K562 (cell line): ENCODE measurements around the gene ATL1. TPM values are rescaled to one million over a fixed set of nuclear protein-coding genes. Genes with fewer than 3 reads are reported as not detected.

Source experiments
- ARHGAP35 ChIP-seq: fragments of 450-650 bp; IDR thresholded peaks from 2 replicates; pipeline ENCODE4 v1.6.1; 2018; ENCODE audit not compliant: partially characterized antibody
- CBX3 ChIP-seq, 2 experiments: IDR thresholded peaks; 1 replicate in 1 of 2; 2 replicates in 1 of 2; pipeline ENCODE4 v1.6.1; 2012; ENCODE audit warnings: inconsistent platforms in 2 of 2, low read length in 2 of 2, borderline replicate concordance in 1 of 2, control low read depth in 1 of 2
- CC2D1A ChIP-seq: fragments of 450-650 bp; IDR thresholded peaks from 2 replicates; pipeline ENCODE4 v1.6.1; 2017; ENCODE audit warnings: mild to moderate bottlenecking
- DPF2 ChIP-seq: fragments of 450-650 bp; IDR thresholded peaks from 2 replicates; pipeline ENCODE4 v1.6.1; 2016
- E2F3 ChIP-seq: fragments of 250-450 bp; sonication (Bioruptor Pico); IDR thresholded peaks from 2 replicates; pipeline ENCODE4 v1.4.0; 2020; ENCODE audit warnings: mild to moderate bottlenecking
- ELF1 ChIP-seq: fragments of 200-800 bp; sonication (Bioruptor generic); IDR thresholded peaks from 2 replicates; pipeline ENCODE4 v1.6.1; 2016; ENCODE audit warnings: missing genetic modification characterization, missing compliant biosample characterization
- FOS ChIP-seq: IDR thresholded peaks from 3 replicates; pipeline ENCODE4 v1.6.1; 2011; ENCODE audit not compliant: insufficient read length; ENCODE audit errors: extremely low read depth
- GATA2 ChIP-seq: sonication (generic); formaldehyde crosslinking; IDR thresholded peaks from 2 replicates; pipeline ENCODE4 v1.4.0; 2020; ENCODE audit warnings: mild to moderate bottlenecking, missing genetic modification reagents
- KLF16 ChIP-seq: IDR thresholded peaks from 2 replicates; pipeline ENCODE4 v1.6.1; 2016; ENCODE audit warnings: antibody characterized with exemption
- MCM2 ChIP-seq: fragments of 450-650 bp; IDR thresholded peaks from 2 replicates; pipeline ENCODE4 v1.6.1; 2017; ENCODE audit warnings: low read depth, mild to moderate bottlenecking
- MITF ChIP-seq: IDR thresholded peaks from 2 replicates; pipeline ENCODE4 v1.6.1; 2014; ENCODE audit warnings: antibody characterized with exemption
- MYNN ChIP-seq, 2 experiments: sonication (generic); formaldehyde crosslinking in 1 of 2; IDR thresholded peaks; 2 replicates each; pipeline versions ENCODE4 v1.5.0 to v1.6.1; 2016 to 2020; ENCODE audit warnings: antibody characterized with exemption in 1 of 2, missing genetic modification reagents in 1 of 2
- NCOA6 ChIP-seq: fragments of 450-650 bp; IDR thresholded peaks from 2 replicates; pipeline ENCODE4 v1.6.1; 2017; ENCODE audit warnings: mild to moderate bottlenecking
- NONO ChIP-seq, 2 experiments: fragments of 200-400 bp in 1 of 2; fragments of 450-650 bp in 1 of 2; formaldehyde crosslinking in 1 of 2; IDR thresholded peaks; 2 replicates each; pipeline ENCODE4 v1.6.1; 2017; ENCODE audit warnings: low read depth in 2 of 2, mild to moderate bottlenecking in 2 of 2, moderate library complexity in 2 of 2, low read length in 1 of 2
- PHB ChIP-seq: fragments of 250-450 bp; sonication (Bioruptor Pico); IDR thresholded peaks from 2 replicates; pipeline ENCODE4 v1.5.0; 2021
- RBM14 ChIP-seq: fragments of 200-400 bp; formaldehyde crosslinking; IDR thresholded peaks from 2 replicates; pipeline ENCODE4 v1.6.1; 2018; ENCODE audit warnings: low read depth, mild to moderate bottlenecking, low read length, moderate library complexity, borderline replicate concordance; ENCODE audit not compliant: insufficient read depth
- RBM25 ChIP-seq: fragments of 200-400 bp; formaldehyde crosslinking; IDR thresholded peaks from 2 replicates; pipeline ENCODE4 v1.6.1; 2018; ENCODE audit warnings: low read length, low read depth, moderate library complexity; ENCODE audit not compliant: severe bottlenecking
- RFX5 ChIP-seq: IDR thresholded peaks from 2 replicates; pipeline ENCODE4 v1.6.1; 2011; ENCODE audit warnings: low read depth, mild to moderate bottlenecking, improper control_type of control experiment, low read length
- SNAPC5 ChIP-seq: fragments of 250-450 bp; sonication (Bioruptor Pico); IDR thresholded peaks from 2 replicates; pipeline ENCODE4 v1.8.0; 2021; ENCODE audit warnings: moderate library complexity, mild to moderate bottlenecking, inconsistent platforms
- TFAM ChIP-seq: fragments of 250-450 bp; sonication (Bioruptor Pico); conservative IDR thresholded peaks from 2 replicates; pipeline ENCODE4 v1.5.0; 2021; ENCODE audit warnings: mild to moderate bottlenecking, moderate library complexity
- USF1 ChIP-seq: sonication (generic); formaldehyde crosslinking; IDR thresholded peaks from 2 replicates; pipeline ENCODE4 v1.9.0; 2022; ENCODE audit warnings: mild to moderate bottlenecking, missing genetic modification reagents
- ZNF277 ChIP-seq: fragments of 250-450 bp; sonication (Bioruptor Pico); IDR thresholded peaks from 2 replicates; pipeline ENCODE4 v1.8.0; 2022; ENCODE audit warnings: inconsistent platforms, mild to moderate bottlenecking, moderate library complexity, borderline replicate concordance
- ZNF316 ChIP-seq: fragments of 450-650 bp; IDR thresholded peaks from 2 replicates; pipeline ENCODE4 v1.6.1; 2016
- ZNF436 ChIP-seq: fragments of 250-450, 450-650 bp; sonication (Bioruptor Pico); formaldehyde crosslinking; IDR thresholded peaks from 2 replicates; pipeline ENCODE4 v1.7.0; 2020; ENCODE audit warnings: mild to moderate bottlenecking
- ZNF76 ChIP-seq: fragments of 250-450 bp; sonication (Bioruptor Pico); IDR thresholded peaks from 2 replicates; pipeline ENCODE4 v1.4.0; 2020; ENCODE audit warnings: mild to moderate bottlenecking, moderate library complexity, borderline replicate concordance
- polyA plus RNA-seq, 8 experiments: library from polyadenylated mRNA; depleted of rRNA in 4 of 8; stranded (reverse) in 5 of 8; unstranded in 3 of 8; fragments of >200 nt; fragmentation: Nextera tagmentation in 2 of 8; fragmentation: Illumina TruSeq in 1 of 8; extraction: Ambion mirVana in 2 of 8; extraction: Trizol in 1 of 8; gene quantifications; 2 replicates each; pipeline versions ENCODE4 v1.2.1 to v1.2.3, GENCODE V29; 2011 to 2014; ENCODE audit warnings: inconsistent platforms in 1 of 8, missing spikeins in 1 of 8
- total RNA-seq, 7 experiments: library from RNA; depleted of rRNA in 6 of 7; stranded (reverse); fragments of >200 nt in 6 of 7; fragmentation: Illumina TruSeq in 2 of 7; extraction: Trizol in 2 of 7; gene quantifications; 2 replicates each; pipeline versions ENCODE4 v1.2.1 to v1.2.3, GENCODE V29; 2011 to 2021; ENCODE audit warnings: low replicate concordance in 1 of 7

The ATL1 gene
- total and polyA plus RNA-seq, 9 of the 15 experiments (the other 6 are each of a cell fraction or from before 2014, with no cell fraction given) = 0.04 to 0.16 (median 0.07) TPM; not detected in 4

- TF ChIP-seq NONO (IDR thresholded peaks at IDR 0.05; ENCODE audit: low read depth in 2 of 2, low read length in 1 of 2) (no peak), DPF2 (peak; percentile 66), RBM14 (no peak), MYNN (IDR thresholded peaks at IDR 0.05) (no peak), MYNN (CRISPR knock-in tag; IDR thresholded peaks at IDR 0.05) (no peak), GATA2 (CRISPR knock-in tag) (peak; percentile 50; the same call in 1 of the 2 replicates), TFAM (no peak), ARHGAP35 (no peak), KLF16 (no peak), ELF1 (tag) (no peak), NCOA6 (no peak), ZNF277 (CRISPR knock-in tag) (no peak), USF1 (CRISPR knock-in tag) (no peak), E2F3 (CRISPR knock-in tag) (no peak), RFX5 (no peak), ZNF436 (no peak), MITF (no peak), FOS (no peak), MCM2 (no peak), CC2D1A (no peak), ZNF76 (CRISPR knock-in tag) (no peak), PHB (CRISPR knock-in tag) (no peak), CBX3 (IDR thresholded peaks at IDR 0.05; ENCODE audit: borderline replicate concordance in 1 of 2, low read length in 2 of 2) (no peak), SNAPC5 (CRISPR knock-in tag) (no peak), ZNF316 (peak; percentile 60), RBM25 (no peak)
These were observed 30.4 kb upstream of the ATL1 start (continued) for GRCh38 chr14:50529288-50530179.
